Dermis microvascular lymphatic vessel endothelial cell (primary cell): ENCODE data around the gene SLC37A1. TPM values are rescaled to one million over a fixed set of nuclear protein-coding genes. Genes with fewer than 3 reads are reported as not detected.
"Not testable (repeated sequence)": the region's sequence is repeated elsewhere in the genome, so short reads cannot be mapped to it uniquely, and the experiment has no call there.

Source experiments
- DNase-seq, 2 donors: peaks; one replicate each; pipeline versions ENCODE4 v3.0.0 to v3.0.0-alpha.2; 2010; ENCODE audit warnings: low read depth in 2 of 2
- total RNA-seq: library from RNA; depleted of rRNA; stranded (reverse); fragments of >200 nt; gene quantifications from 2 replicates; pipeline ENCODE4 v1.2.1, GENCODE V29; 2014

The SLC37A1 gene
- total RNA-seq: 10.7 and 11.5 TPM in 2 replicates

- no peak for DNase-seq
Measured at GRCh38 chr21:42513151-42513984, at the start of gene SLC37A1. TSS of gene SLC37A1 (plus strand) at chr21:42513852. CDS start at chr21:42518455, 4,603 bp downstream.

DNA sequence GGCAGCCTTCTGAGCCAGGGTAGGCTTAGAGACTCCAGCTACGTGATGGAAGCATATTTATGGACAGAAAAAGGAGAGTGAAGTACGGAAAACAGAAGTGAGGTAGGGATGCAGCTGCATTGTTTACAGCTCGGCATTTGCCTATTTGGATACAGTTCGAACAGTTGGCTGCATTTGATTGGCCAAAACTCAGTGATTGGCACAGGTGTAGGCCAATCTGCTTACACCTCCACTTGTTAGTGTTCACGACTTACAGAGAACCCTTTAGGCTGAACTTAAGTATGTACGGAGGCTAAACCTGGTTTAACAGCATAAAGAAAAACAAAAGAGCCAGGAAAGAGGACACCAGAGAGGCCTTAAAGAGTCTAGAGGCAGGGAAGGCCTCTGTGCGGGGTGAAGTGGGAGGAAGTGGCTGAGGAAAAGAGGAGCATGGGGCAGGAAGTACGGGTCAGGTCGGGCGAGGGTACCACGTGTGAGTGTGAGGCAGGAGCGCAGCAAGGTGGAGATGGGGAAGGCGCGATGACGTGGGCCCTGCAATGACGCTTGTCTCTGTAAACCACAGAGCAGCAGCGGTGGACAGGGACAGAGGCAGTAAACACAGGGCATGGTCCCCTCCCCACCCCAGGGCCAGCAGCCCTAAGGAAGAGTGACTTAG lies 49.7 kb upstream of the SLC37A1 start:
- DNase-seq: peak; percentile 69 to 87

GRCh38 chr21:42465008-42465802 lies 48.4 kb upstream of the SLC37A1 start:
- DNase-seq: no peak

GRCh38 chr21:42465803-42466127 lies 47.9 kb upstream of the SLC37A1 start:
- no peak for DNase-seq

- no peak for DNase-seq
Measured at GRCh38 chr21:42466700-42467099, 47.0 kb upstream of the SLC37A1 start.

DNA sequence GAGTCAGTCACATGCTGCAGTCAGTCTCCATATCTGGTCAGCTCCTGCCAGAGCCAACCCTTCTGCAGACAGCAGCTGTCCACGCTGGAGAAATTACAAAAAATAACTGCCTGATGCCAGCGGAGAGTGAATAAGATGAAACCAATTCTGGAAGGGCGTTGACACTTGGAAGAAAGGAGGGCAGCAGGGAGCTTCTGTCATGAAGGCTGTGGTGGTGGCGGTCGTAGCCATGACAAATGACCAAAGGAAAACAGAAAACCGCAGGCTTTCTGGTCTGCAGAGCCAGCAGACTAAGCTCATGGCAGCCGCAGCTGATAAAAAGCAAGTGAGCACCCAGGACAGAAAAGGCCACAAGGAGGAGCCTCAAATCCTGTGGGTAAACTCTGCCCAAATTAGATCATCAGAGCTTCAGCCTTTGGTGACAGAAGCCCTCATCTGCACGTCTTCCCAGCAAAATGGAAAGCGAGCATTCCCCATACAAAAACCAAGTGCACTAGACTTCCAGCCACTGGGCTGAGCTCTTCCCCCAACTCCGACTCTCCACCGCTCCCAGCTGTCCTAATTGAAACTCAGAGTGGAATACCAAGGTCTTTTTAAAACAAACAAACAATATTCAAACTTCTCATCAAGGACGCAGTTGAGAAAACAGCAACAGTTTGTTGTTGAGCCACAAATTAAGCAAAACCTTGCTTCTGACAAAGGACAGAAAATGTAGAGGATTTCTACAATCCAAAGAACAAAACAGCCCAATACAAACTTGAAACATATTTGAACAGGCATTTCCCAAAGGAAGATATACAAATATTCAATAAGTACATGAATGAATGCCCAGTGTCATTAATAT lies 46.3 kb upstream of the SLC37A1 start:
- DNase-seq: no peak

GRCh38 chr21:42468491-42469131 lies 45.0 kb upstream of the SLC37A1 start:
- DNase-seq: no peak

- no peak for DNase-seq
Measured at GRCh38 chr21:42469272-42469671, 44.4 kb upstream of the SLC37A1 start.

DNA sequence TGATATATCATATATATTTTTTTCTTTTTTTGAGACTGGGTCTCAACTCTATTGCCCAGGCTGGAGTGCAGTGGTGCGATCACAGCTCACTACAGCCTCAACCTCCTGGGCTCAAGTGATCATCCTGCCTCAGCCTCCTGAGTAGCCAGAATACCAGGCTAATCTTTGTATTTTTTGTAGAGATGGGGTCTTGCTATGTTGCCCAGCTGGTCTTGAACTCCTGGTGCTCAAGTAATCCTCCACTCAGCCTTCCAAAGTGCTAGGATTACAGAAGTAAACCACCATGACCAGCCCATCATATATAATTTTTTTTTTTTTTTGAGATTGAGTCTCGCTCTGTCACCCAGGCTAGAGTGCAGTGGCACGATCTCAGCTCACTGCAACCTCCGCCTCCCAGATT lies 43.9 kb upstream of the SLC37A1 start:
- DNase-seq: not testable (repeated sequence)

DNA sequence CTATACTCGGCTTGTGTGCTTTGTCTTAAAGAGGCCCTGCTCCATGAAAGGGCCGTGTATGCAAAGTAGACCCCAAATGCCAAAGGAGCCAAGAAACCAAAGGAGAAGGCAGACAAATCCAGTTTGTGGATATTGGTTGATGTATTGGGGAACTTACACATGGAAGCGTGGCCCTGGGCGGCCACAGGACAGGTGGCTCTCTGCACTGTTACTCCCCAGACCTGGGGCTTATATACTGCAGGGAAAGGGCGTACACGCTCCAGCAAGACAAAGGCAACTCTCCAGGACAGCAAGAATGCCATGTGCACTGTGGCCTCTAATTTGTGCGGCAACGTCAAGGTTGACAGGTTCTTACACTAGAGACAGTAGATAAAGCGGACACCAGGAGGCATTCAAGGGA lies 42.4 kb upstream of the SLC37A1 start:
- DNase-seq: no peak

GRCh38 chr21:42471716-42472330 lies 41.8 kb upstream of the SLC37A1 start:
- DNase-seq: no peak

DNA sequence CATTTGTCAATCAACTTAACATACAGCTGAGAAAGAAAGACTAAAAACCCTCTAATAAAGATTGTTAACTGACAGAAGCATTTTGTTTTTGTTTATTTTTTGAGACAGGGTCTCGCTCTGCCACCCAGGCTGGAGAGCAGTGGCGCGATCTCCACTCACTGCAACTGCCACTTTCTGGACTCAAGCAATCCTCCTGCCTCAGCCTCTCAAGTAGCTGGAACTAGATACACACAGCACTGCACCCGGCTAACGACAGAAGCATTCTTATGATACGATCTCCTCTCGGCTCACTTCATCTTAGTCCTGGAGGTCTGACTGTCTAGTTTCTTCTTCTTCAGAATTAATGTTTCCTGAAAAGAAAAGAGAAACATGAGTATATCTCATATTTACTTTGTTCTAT lies 41.1 kb upstream of the SLC37A1 start:
- DNase-seq: no peak

GRCh38 chr21:42473498-42474042 lies 40.1 kb upstream of the SLC37A1 start:
- DNase-seq: no peak

GRCh38 chr21:42474043-42474831 lies 39.4 kb upstream of the SLC37A1 start:
- DNase-seq: peak in 1 of 2 donors; percentile 34

DNA sequence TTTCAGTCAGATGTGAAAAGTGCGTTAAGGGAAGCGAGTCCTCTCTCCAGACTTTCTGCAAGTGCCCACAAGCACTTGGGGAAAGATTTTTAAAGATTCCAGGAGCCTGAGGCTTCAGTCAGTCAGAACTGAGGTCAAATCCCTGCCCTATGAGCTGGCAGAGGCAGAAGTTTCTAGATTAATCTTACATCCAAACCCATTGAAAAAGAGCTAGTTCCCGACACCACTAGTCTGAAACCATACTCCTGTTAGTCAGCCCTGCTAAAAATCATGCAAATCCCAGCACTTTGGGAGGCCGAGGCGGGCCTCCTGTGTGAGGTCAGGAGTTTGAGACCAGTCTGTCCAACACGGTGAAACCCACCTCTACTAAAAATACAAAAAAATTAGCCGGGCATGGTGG lies 38.6 kb upstream of the SLC37A1 start:
- DNase-seq: no peak

DNA sequence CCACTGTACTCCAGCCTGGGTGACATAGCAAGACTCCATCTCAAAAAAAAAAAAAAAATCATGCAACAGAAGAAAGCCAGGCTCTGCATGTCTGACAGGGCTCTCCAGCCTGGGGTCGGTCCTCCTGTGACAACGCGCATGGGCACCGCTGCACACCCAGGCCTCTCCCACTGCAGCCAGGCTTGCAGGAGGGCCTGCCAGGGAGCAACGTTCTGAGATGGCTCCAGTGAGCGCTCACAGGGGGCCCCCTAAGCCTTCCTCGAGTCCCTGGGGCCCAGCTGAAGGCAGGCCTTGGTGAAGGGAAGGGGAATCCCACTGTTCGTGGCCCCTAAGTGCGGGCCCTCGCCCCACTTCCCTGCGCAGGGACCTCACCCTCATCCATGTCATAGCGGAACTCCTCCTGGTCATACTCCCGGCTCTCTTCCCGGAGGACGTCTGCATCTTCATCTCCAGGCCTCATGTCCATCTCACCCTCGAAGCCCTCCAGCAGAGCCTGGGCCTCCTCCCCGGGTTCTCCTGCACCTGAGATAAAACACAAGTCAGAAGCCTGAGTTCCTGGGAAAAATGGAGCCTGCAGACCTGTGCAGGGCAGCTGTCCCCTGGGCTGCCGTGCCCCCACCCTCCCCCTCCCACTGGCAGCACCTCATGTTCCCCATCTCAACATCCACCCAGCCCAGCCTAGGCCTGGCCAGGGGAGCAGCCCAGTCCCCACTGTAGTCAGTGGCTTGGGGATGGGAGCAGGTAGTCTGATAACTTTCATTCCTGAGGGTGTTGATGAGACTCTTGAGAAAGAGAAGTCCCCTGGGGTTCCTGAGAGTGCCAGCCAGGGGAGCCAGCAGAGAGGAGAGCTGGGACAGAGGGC lies 37.9 kb upstream of the SLC37A1 start:
- DNase-seq: no peak

- DNase-seq: no peak
Measured at GRCh38 chr21:42476388-42477331, 37.0 kb upstream of the SLC37A1 start.
